GM23338 (cell line): Measurements from ENCODE around the gene HIP1. TPM values are rescaled to one million over a fixed set of nuclear protein-coding genes. Genes with fewer than 3 reads are reported as not detected.

ENCODE experiments used
- ATAC-seq: fragments of 200-7000 bp; cut with Tn5 transposase; 3 replicates; pipeline ENCODE4 v1.9.1; 2020
- DNase-seq: peaks from one replicate; pipeline ENCODE4 v3.0.0-alpha.2; 2015; ENCODE audit warnings: low spot score
- H2AFZ ChIP-seq: fragments of 200-600 bp; sonication (generic); 2 replicates; pipeline ENCODE4 v1.8.0; 2016; ENCODE audit warnings: antibody characterized with exemption, mild to moderate bottlenecking, moderate library complexity
- H3F3A ChIP-seq: fragments of 200-600 bp; sonication (generic); replicated peaks from 2 replicates; pipeline ENCODE4 v1.8.0; 2017; ENCODE audit warnings: antibody characterized with exemption, mixed run types, low read depth
- H3K27ac ChIP-seq: fragments of 200-600 bp; sonication (generic); 2 replicates; pipeline ENCODE4 v1.6.1; 2016; ENCODE audit warnings: low read depth
- H3K27me3 ChIP-seq: fragments of 200-600 bp; sonication (generic); 2 replicates; pipeline ENCODE4 v1.8.0; 2016; ENCODE audit warnings: mild to moderate bottlenecking, mixed run types, moderate library complexity; ENCODE audit not compliant: insufficient read depth
- H3K36me3 ChIP-seq: fragments of 200-600 bp; sonication (generic); 2 replicates; pipeline ENCODE4 v1.8.0; 2016; ENCODE audit warnings: mild to moderate bottlenecking; ENCODE audit not compliant: insufficient read depth
- H3K4me1 ChIP-seq: fragments of 200-600 bp; sonication (generic); 2 replicates; pipeline ENCODE4 v1.8.0; 2016; ENCODE audit warnings: mild to moderate bottlenecking, moderate library complexity; ENCODE audit not compliant: insufficient read depth
- H3K4me2 ChIP-seq: fragments of 200-600 bp; sonication (generic); 2 replicates; pipeline ENCODE4 v1.7.1; 2017; ENCODE audit warnings: mixed run types
- H3K4me3 ChIP-seq: fragments of 200-600 bp; sonication (generic); 2 replicates; pipeline ENCODE4 v1.6.1; 2016; ENCODE audit warnings: mixed run types
- H3K79me2 ChIP-seq: fragments of 200-600 bp; sonication (generic); replicated peaks from 2 replicates; pipeline ENCODE4 v1.8.0; 2017; ENCODE audit warnings: mild to moderate bottlenecking; ENCODE audit not compliant: insufficient read depth
- H3K9me2 ChIP-seq: fragments of 200-600 bp; sonication (generic); 2 replicates; pipeline ENCODE4 v1.8.0; 2017; ENCODE audit not compliant: insufficient read depth
- H4K20me1 ChIP-seq: fragments of 200-600 bp; sonication (generic); replicated peaks from 2 replicates; pipeline ENCODE4 v1.8.0; 2017; ENCODE audit warnings: mild to moderate bottlenecking; ENCODE audit not compliant: insufficient read depth
- H3K27ac Mint-ChIP-seq: 2 replicates; pipeline ENCODE4 v1.8.0; 2020; ENCODE audit warnings: inconsistent platforms, mild to moderate bottlenecking, moderate library complexity, mixed read lengths
- H3K27me3 Mint-ChIP-seq: 3 replicates; pipeline ENCODE4 v1.8.0; 2022; ENCODE audit warnings: low read depth, mild to moderate bottlenecking, moderate library complexity, mixed read lengths, inconsistent platforms; ENCODE audit not compliant: insufficient read depth, poor library complexity
- H3K36me3 Mint-ChIP-seq: 3 replicates; pipeline ENCODE4 v1.8.0; 2021; ENCODE audit warnings: low read depth, mild to moderate bottlenecking, inconsistent platforms, moderate library complexity, mixed read lengths
- H3K4me1 Mint-ChIP-seq: 3 replicates; pipeline ENCODE4 v1.8.0; 2020; ENCODE audit warnings: mild to moderate bottlenecking, inconsistent platforms, mixed read lengths
- H3K4me3 Mint-ChIP-seq: 3 replicates; pipeline ENCODE4 v1.8.0; 2021; ENCODE audit warnings: moderate library complexity, mild to moderate bottlenecking, inconsistent platforms, mixed read lengths
- H3K9me3 Mint-ChIP-seq: 3 replicates; pipeline ENCODE4 v1.8.0; 2020; ENCODE audit warnings: moderate library complexity, mild to moderate bottlenecking, inconsistent platforms, mixed read lengths
- CREB1 ChIP-seq: fragments of 250-450 bp; sonication (Bioruptor Pico); IDR thresholded peaks from 2 replicates; pipeline ENCODE4 v1.5.0; 2020; ENCODE audit warnings: low read depth, mild to moderate bottlenecking, moderate library complexity
- EZH2 ChIP-seq: fragments of 200-600 bp; sonication (generic); IDR thresholded peaks from one replicate; pipeline ENCODE4 v1.8.0; 2017; ENCODE audit warnings: antibody characterized with exemption, mild to moderate bottlenecking, low read depth; ENCODE audit not compliant: unreplicated experiment
- EZH2phosphoT487 ChIP-seq: fragments of 200-600 bp; sonication (generic); IDR thresholded peaks from one replicate; pipeline ENCODE4 v1.8.1; 2018; ENCODE audit warnings: antibody characterized with exemption; ENCODE audit not compliant: unreplicated experiment
- JUNB ChIP-seq: IDR thresholded peaks from one replicate; pipeline ENCODE4 v1.6.1; 2016; ENCODE audit warnings: antibody characterized with exemption; ENCODE audit not compliant: unreplicated experiment
- NANOG ChIP-seq: IDR thresholded peaks from 2 replicates; pipeline ENCODE4 v1.6.1; 2016; ENCODE audit warnings: antibody characterized with exemption, borderline replicate concordance
- STAT1 ChIP-seq: IDR thresholded peaks from one replicate; pipeline ENCODE4 v1.6.1; 2016; ENCODE audit warnings: antibody characterized with exemption; ENCODE audit not compliant: unreplicated experiment
- polyA plus RNA-seq: library from polyadenylated mRNA; unstranded; fragments of >200 nt; fragmentation: Nextera tagmentation; extraction: Ambion mirVana; gene quantifications from 2 replicates; pipeline ENCODE4 v1.2.1, GENCODE V29; 2016
- total RNA-seq: library from RNA; depleted of rRNA; stranded (reverse); fragments of >200 nt; shearing (Covaris generic); gene quantifications from 2 replicates; pipeline ENCODE4 v1.2.3, GENCODE V29; 2014
- TF ChIP-seq, protein P1 (sequence below): fragments of 250-450 bp; sonication (Bioruptor Pico); IDR thresholded peaks from 2 replicates; pipeline ENCODE4 v1.5.0; 2020; ENCODE audit warnings: mild to moderate bottlenecking, moderate library complexity
- TF ChIP-seq, protein P2 (sequence below): IDR thresholded peaks from 2 replicates; pipeline ENCODE4 v1.6.1; 2016; ENCODE audit warnings: antibody characterized with exemption
- TF ChIP-seq, protein P3 (sequence below), 2 experiments: fragments of 200-600 bp in 1 of 2; sonication (generic) in 1 of 2; conservative IDR thresholded peaks; 2 replicates each; pipeline versions ENCODE4 v1.5.1 to v1.6.1; 2016 to 2017; ENCODE audit warnings: antibody characterized with exemption in 2 of 2, low read depth in 2 of 2, mild to moderate bottlenecking in 2 of 2, moderate library complexity in 1 of 2

HIP1 gene
- total and polyA plus RNA-seq, 2 experiments from 2014 or later: 24.9 to 80.8 TPM

DNA sequence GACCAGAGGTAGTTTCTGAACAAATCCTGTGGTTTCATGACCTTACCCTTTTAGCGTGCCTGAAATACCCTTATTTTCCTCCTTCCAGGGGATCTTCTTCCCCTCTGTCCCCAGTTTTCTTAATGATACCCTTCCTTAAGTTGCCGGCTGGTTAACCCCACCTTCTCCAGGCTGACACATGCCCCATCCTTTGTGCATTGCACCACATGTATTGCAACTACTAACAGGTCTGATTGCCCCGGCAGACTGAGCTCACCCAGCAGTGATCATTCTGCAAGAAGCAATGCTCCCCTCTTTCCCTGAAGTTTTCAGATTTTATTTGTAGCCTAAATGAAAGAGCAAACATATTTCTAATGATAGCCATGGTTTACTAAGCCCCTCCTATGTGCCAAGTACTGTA, 108.2 kb downstream of the HIP1 start:
- TF ChIP-seq STAT1 (no peak), EZH2 (no peak), EZH2phosphoT487 (no peak), CREB1 (no peak)
- TF ChIP-seq, protein P1, sequence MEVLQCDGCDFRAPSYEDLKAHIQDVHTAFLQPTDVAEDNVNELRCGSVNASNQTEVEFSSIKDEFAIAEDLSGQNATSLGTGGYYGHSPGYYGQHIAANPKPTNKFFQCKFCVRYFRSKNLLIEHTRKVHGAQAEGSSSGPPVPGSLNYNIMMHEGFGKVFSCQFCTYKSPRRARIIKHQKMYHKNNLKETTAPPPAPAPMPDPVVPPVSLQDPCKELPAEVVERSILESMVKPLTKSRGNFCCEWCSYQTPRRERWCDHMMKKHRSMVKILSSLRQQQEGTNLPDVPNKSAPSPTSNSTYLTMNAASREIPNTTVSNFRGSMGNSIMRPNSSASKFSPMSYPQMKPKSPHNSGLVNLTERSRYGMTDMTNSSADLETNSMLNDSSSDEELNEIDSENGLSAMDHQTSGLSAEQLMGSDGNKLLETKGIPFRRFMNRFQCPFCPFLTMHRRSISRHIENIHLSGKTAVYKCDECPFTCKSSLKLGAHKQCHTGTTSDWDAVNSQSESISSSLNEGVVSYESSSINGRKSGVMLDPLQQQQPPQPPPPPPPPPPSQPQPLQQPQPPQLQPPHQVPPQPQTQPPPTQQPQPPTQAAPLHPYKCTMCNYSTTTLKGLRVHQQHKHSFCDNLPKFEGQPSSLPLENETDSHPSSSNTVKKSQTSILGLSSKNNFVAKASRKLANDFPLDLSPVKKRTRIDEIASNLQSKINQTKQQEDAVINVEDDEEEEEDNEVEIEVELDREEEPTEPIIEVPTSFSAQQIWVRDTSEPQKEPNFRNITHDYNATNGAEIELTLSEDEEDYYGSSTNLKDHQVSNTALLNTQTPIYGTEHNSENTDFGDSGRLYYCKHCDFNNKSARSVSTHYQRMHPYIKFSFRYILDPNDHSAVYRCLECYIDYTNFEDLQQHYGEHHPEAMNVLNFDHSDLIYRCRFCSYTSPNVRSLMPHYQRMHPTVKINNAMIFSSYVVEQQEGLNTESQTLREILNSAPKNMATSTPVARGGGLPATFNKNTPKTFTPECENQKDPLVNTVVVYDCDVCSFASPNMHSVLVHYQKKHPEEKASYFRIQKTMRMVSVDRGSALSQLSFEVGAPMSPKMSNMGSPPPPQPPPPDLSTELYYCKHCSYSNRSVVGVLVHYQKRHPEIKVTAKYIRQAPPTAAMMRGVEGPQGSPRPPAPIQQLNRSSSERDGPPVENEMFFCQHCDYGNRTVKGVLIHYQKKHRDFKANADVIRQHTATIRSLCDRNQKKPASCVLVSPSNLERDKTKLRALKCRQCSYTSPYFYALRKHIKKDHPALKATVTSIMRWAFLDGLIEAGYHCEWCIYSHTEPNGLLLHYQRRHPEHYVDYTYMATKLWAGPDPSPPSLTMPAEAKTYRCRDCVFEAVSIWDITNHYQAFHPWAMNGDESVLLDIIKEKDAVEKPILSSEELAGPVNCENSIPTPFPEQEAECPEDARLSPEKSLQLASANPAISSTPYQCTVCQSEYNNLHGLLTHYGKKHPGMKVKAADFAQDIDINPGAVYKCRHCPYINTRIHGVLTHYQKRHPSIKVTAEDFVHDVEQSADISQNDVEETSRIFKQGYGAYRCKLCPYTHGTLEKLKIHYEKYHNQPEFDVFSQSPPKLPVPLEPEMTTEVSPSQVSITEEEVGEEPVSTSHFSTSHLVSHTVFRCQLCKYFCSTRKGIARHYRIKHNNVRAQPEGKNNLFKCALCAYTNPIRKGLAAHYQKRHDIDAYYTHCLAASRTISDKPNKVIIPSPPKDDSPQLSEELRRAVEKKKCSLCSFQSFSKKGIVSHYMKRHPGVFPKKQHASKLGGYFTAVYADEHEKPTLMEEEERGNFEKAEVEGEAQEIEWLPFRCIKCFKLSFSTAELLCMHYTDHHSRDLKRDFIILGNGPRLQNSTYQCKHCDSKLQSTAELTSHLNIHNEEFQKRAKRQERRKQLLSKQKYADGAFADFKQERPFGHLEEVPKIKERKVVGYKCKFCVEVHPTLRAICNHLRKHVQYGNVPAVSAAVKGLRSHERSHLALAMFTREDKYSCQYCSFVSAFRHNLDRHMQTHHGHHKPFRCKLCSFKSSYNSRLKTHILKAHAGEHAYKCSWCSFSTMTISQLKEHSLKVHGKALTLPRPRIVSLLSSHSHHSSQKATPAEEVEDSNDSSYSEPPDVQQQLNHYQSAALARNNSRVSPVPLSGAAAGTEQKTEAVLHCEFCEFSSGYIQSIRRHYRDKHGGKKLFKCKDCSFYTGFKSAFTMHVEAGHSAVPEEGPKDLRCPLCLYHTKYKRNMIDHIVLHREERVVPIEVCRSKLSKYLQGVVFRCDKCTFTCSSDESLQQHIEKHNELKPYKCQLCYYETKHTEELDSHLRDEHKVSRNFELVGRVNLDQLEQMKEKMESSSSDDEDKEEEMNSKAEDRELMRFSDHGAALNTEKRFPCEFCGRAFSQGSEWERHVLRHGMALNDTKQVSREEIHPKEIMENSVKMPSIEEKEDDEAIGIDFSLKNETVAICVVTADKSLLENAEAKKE: no peak

DNA sequence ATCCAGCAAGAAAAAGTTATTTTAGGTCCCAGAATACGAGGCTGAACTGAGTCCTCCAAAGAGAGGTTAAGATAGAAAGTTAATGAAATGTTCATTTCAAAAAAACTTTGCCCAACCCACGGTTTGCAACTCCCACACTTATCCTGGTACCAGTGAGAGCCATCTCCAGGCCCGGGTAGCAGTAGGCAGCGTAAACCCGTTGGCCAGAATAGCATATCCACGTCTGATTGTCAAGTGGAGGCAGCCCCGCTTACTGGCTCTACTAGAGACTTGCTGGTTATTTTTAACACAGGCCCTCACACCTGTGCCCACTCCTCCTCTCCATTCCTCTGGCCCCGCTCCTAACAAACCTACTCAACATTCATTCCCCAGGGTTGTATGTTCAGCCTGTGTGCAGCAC, 109.7 kb downstream of the HIP1 start:
- Histone ChIP-seq H4K20me1 (peaks cover 51% of the 10 kb centered on the region), H3F3A (0 out of 2 replicates have a peak, but pooled peaks cover 3% of the 10 kb centered on the region), H2AFZ (no peak overlapping the region), H3K79me2 (peaks cover 93% of the 10 kb centered on the region), H3K36me3 (peaks cover 6% of the 10 kb centered on the region), H3K9me2 (no peaks in the 10 kb centered on the region; the same call in 1 of the 2 replicates), H3K4me1 (peaks cover 12% of the 10 kb centered on the region), H3K27me3 (no peaks in the 10 kb centered on the region), H3K27ac (0 out of 2 replicates have a peak overlapping the region, but pooled peaks have one; percentile 14), H3K4me2 (no peak overlapping the region), H3K4me3 (no peak overlapping the region)
- no peak for ATAC-seq
- Mint-ChIP-seq H3K4me1 (peaks cover 19% of the 10 kb centered on the region), H3K27me3 (peaks cover 5% of the 10 kb centered on the region), H3K9me3 (peaks cover 17% of the 10 kb centered on the region), H3K27ac (no peak overlapping the region), H3K36me3 (peaks cover 86% of the 10 kb centered on the region), H3K4me3 (no peak overlapping the region)
- no peak for DNase-seq
- no peak for TF ChIP-seq NANOG
- TF ChIP-seq JUNB: no peak
- TF ChIP-seq, protein P2, sequence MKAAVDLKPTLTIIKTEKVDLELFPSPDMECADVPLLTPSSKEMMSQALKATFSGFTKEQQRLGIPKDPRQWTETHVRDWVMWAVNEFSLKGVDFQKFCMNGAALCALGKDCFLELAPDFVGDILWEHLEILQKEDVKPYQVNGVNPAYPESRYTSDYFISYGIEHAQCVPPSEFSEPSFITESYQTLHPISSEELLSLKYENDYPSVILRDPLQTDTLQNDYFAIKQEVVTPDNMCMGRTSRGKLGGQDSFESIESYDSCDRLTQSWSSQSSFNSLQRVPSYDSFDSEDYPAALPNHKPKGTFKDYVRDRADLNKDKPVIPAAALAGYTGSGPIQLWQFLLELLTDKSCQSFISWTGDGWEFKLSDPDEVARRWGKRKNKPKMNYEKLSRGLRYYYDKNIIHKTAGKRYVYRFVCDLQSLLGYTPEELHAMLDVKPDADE: no peak
- TF ChIP-seq, protein P3, sequence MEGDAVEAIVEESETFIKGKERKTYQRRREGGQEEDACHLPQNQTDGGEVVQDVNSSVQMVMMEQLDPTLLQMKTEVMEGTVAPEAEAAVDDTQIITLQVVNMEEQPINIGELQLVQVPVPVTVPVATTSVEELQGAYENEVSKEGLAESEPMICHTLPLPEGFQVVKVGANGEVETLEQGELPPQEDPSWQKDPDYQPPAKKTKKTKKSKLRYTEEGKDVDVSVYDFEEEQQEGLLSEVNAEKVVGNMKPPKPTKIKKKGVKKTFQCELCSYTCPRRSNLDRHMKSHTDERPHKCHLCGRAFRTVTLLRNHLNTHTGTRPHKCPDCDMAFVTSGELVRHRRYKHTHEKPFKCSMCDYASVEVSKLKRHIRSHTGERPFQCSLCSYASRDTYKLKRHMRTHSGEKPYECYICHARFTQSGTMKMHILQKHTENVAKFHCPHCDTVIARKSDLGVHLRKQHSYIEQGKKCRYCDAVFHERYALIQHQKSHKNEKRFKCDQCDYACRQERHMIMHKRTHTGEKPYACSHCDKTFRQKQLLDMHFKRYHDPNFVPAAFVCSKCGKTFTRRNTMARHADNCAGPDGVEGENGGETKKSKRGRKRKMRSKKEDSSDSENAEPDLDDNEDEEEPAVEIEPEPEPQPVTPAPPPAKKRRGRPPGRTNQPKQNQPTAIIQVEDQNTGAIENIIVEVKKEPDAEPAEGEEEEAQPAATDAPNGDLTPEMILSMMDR (conservative IDR thresholded peaks at IDR 0.05; ENCODE audit: low read depth in 2 of 2): no peak

More for the DNA sequence above, 108.2 kb downstream of the HIP1 start:
- H3K27me3 ChIP-seq: no peaks in the 10 kb centered on the region
- H3K36me3 ChIP-seq: peaks cover 6% of the 10 kb centered on the region
- Mint-ChIP-seq H3K4me1 (peaks cover 15% of the 10 kb centered on the region), H3K27me3 (peaks cover 6% of the 10 kb centered on the region), H3K9me3 (peaks cover 17% of the 10 kb centered on the region), H3K27ac (no peak overlapping the region), H3K4me3 (no peak overlapping the region), H3K36me3 (peaks cover 89% of the 10 kb centered on the region)
- no peak overlapping the region for H2AFZ ChIP-seq
- no peaks in the 10 kb centered on the region for H3F3A ChIP-seq
- H3K27ac ChIP-seq: no peak overlapping the region
- ATAC-seq (no peak), DNase-seq (no peak)
- peaks cover 50% of the 10 kb centered on the region for H4K20me1 ChIP-seq
- H3K4me1 ChIP-seq: peaks cover 12% of the 10 kb centered on the region
- H3K4me3 ChIP-seq: no peak overlapping the region
- no peak overlapping the region for H3K4me2 ChIP-seq
- no peaks in the 10 kb centered on the region; the same call in 1 of the 2 replicates for H3K9me2 ChIP-seq
- peaks cover 99% of the 10 kb centered on the region for H3K79me2 ChIP-seq
